ENCODE measurements around the gene ZNF296.

The ZNF296 gene

GRCh38 chr19:45032421-45032820 lies 43.9 kb downstream of the ZNF296 start:
- no peaks in the 10 kb centered on the region for H3K27me3 ChIP-seq (ENCODE audit: low read depth, low read length)
- no peaks in the 10 kb centered on the region for H3K9me3 ChIP-seq (ENCODE audit: control insufficient read depth in 1 of 2, low read length in 2 of 2)
- no peaks in the 10 kb centered on the region for H3K4me1 ChIP-seq (ENCODE audit: control insufficient read depth in 1 of 2, insufficient read depth in 2 of 2, low read length in 2 of 2)
- no peak overlapping the region for H3K4me3 ChIP-seq (ENCODE audit: low read depth in 1 of 2, low read length in 2 of 2)
- H3K36me3 ChIP-seq (ENCODE audit: control insufficient read depth in 1 of 2, insufficient read depth in 2 of 2, low read length in 2 of 2) = peaks cover 21 to 45% of the 10 kb centered on the region in 2 donors
- no peak overlapping the region for H3K27ac ChIP-seq (ENCODE audit: low read length)

- Histone ChIP-seq H3K27ac (ENCODE audit: low read length) (no peak overlapping the region), H3K4me1 (ENCODE audit: control insufficient read depth in 1 of 2, insufficient read depth in 2 of 2, low read length in 2 of 2) (no peaks in the 10 kb centered on the region), H3K9me3 (ENCODE audit: control insufficient read depth in 1 of 2, low read length in 2 of 2) (no peaks in the 10 kb centered on the region), H3K36me3 (ENCODE audit: control insufficient read depth in 1 of 2, insufficient read depth in 2 of 2, low read length in 2 of 2) (peaks cover 21 to 42% of the 10 kb centered on the region in 2 donors), H3K27me3 (ENCODE audit: low read depth, low read length) (no peaks in the 10 kb centered on the region), H3K4me3 (ENCODE audit: low read depth in 1 of 2, low read length in 2 of 2) (no peak overlapping the region)
Observed at GRCh38 chr19:45030825-45031224, 45.5 kb downstream of the ZNF296 start.

- Histone ChIP-seq H3K36me3 (ENCODE audit: control insufficient read depth in 1 of 2, insufficient read depth in 2 of 2, low read length in 2 of 2) (peaks cover 14 to 34% of the 10 kb centered on the region in 2 donors), H3K27me3 (ENCODE audit: low read depth, low read length) (no peaks in the 10 kb centered on the region), H3K4me1 (ENCODE audit: control insufficient read depth in 1 of 2, insufficient read depth in 2 of 2, low read length in 2 of 2) (no peaks in the 10 kb centered on the region), H3K4me3 (ENCODE audit: low read depth in 1 of 2, low read length in 2 of 2) (no peak overlapping the region), H3K27ac (ENCODE audit: low read length) (no peak overlapping the region), H3K9me3 (ENCODE audit: control insufficient read depth in 1 of 2, low read length in 2 of 2) (no peaks in the 10 kb centered on the region)
Observed at GRCh38 chr19:45027371-45027770, 48.9 kb downstream of the ZNF296 start.

- no peaks in the 10 kb centered on the region for H3K4me1 ChIP-seq (ENCODE audit: control insufficient read depth in 1 of 2, insufficient read depth in 2 of 2, low read length in 2 of 2)
- H3K27ac ChIP-seq (ENCODE audit: low read length) = no peak overlapping the region
- no peaks in the 10 kb centered on the region for H3K27me3 ChIP-seq (ENCODE audit: low read depth, low read length)
- H3K36me3 ChIP-seq (ENCODE audit: control insufficient read depth in 1 of 2, insufficient read depth in 2 of 2, low read length in 2 of 2) = peaks cover 7 to 23% of the 10 kb centered on the region in 2 donors
- no peak overlapping the region for H3K4me3 ChIP-seq (ENCODE audit: low read depth in 1 of 2, low read length in 2 of 2)
- H3K9me3 ChIP-seq (ENCODE audit: control insufficient read depth in 1 of 2, low read length in 2 of 2) = no peaks in the 10 kb centered on the region
Observed at GRCh38 chr19:45025264-45025663, 51.0 kb downstream of the ZNF296 start.

- H3K4me1 ChIP-seq (ENCODE audit: control insufficient read depth in 1 of 2, insufficient read depth in 2 of 2, low read length in 2 of 2) = no peaks in the 10 kb centered on the region
- no peaks in the 10 kb centered on the region for H3K27me3 ChIP-seq (ENCODE audit: low read depth, low read length)
- H3K9me3 ChIP-seq (ENCODE audit: control insufficient read depth in 1 of 2, low read length in 2 of 2) = no peaks in the 10 kb centered on the region
- no peak overlapping the region for H3K4me3 ChIP-seq (ENCODE audit: low read depth in 1 of 2, low read length in 2 of 2)
- peaks cover 0 to 10% of the 10 kb centered on the region in 2 donors for H3K36me3 ChIP-seq (ENCODE audit: control insufficient read depth in 1 of 2, insufficient read depth in 2 of 2, low read length in 2 of 2)
- no peak overlapping the region for H3K27ac ChIP-seq (ENCODE audit: low read length)
Observed at GRCh38 chr19:45023048-45023447, 53.2 kb downstream of the ZNF296 start.

GRCh38 chr19:45021971-45022370 lies 54.3 kb downstream of the ZNF296 start:
- Histone ChIP-seq H3K9me3 (ENCODE audit: control insufficient read depth in 1 of 2, low read length in 2 of 2) (no peaks in the 10 kb centered on the region), H3K27me3 (ENCODE audit: low read depth, low read length) (no peaks in the 10 kb centered on the region), H3K4me3 (ENCODE audit: low read depth in 1 of 2, low read length in 2 of 2) (no peak overlapping the region), H3K4me1 (ENCODE audit: control insufficient read depth in 1 of 2, insufficient read depth in 2 of 2, low read length in 2 of 2) (no peaks in the 10 kb centered on the region), H3K36me3 (ENCODE audit: control insufficient read depth in 1 of 2, insufficient read depth in 2 of 2, low read length in 2 of 2) (peaks cover 0 to 8% of the 10 kb centered on the region in 2 donors), H3K27ac (ENCODE audit: low read length) (no peak overlapping the region)
